H1 (cell line): ENCODE results near the gene MSI2. TPM values are rescaled to one million over a fixed set of nuclear protein-coding genes. Genes with fewer than 3 reads are reported as not detected.

ENCODE experiments used
- RFX5 ChIP-seq: IDR thresholded peaks from 2 replicates; pipeline ENCODE4 v1.6.1; 2011; ENCODE audit warnings: low read depth, low read length, improper control_type of control experiment, borderline replicate concordance
- polyA plus RNA-seq, 7 experiments: library from polyadenylated mRNA; depleted of rRNA in 3 of 7; stranded (reverse) in 5 of 7; unstranded in 2 of 7; fragments of >200 nt in 5 of 7; fragments of 200-250 nt in 2 of 7; gene quantifications; 1 replicate in 5 of 7; 2 replicates in 1 of 7; 4 replicates in 1 of 7; pipeline versions ENCODE4 v1.2.1 to v1.2.3, GENCODE V29; 2011 to 2013; ENCODE audit warnings: missing spikeins in 2 of 7, mixed read lengths in 2 of 7
- total RNA-seq: library from RNA; stranded (reverse); fragmentation: NEBNext Ultra II Directional; extraction: Animal tissue kit (Norgen Biotek cat#: 25700); gene quantifications from 2 replicates; pipeline ENCODE4 v1.2.1, GENCODE V29; 2021

Gene MSI2
- total and polyA plus RNA-seq, 2 of the 8 experiments (the other 6 are each of a cell fraction or from before 2014, with no cell fraction given) = 36.7 to 80.6 TPM

- TF ChIP-seq RFX5 = no peak
These were observed 405.7 kb downstream of the MSI2 start (continued) for GRCh38 chr17:57662041-57662440.
